Transverse colon (tissue), 4 donors: ENCODE data around the gene DST. TPM values are rescaled to one million over a fixed set of nuclear protein-coding genes. Genes with fewer than 3 reads are reported as not detected.

Experiments
- DNase-seq: peaks from one replicate; pipeline ENCODE4 v3.0.0-alpha.2; 2019
- H3K27ac ChIP-seq, 4 donors: fragments of 200-600 bp; sonication (generic); 2 replicates each; pipeline ENCODE4 v1.5.1; 2016 to 2018; ENCODE audit warnings: inconsistent platforms in 4 of 4
- H3K27me3 ChIP-seq: fragments of 200-600 bp; sonication (generic); 2 replicates; pipeline ENCODE4 v1.5.1; 2017; ENCODE audit warnings: inconsistent platforms
- H3K36me3 ChIP-seq, 4 donors: fragments of 200-600 bp; sonication (generic); 2 replicates each; pipeline ENCODE4 v1.5.1; 2017 to 2019; ENCODE audit warnings: inconsistent platforms in 4 of 4
- H3K4me1 ChIP-seq, 4 donors: fragments of 200-600 bp; sonication (generic); 2 replicates each; pipeline ENCODE4 v1.5.1; 2017 to 2020; ENCODE audit warnings: inconsistent platforms in 4 of 4
- H3K4me3 ChIP-seq, 4 donors: fragments of 200-600 bp; sonication (generic); 1 replicate in 1 of 4; 2 replicates in 3 of 4; pipeline versions ENCODE4 v1.5.1 to v1.6.1; 2017 to 2019; ENCODE audit warnings: inconsistent platforms in 4 of 4
- H3K9me3 ChIP-seq, 2 donors: fragments of 200-600 bp; sonication (generic); 2 replicates each; pipeline ENCODE4 v1.5.1; 2017 to 2019; ENCODE audit warnings: inconsistent platforms in 2 of 2
- EP300 ChIP-seq: sonication (generic); formaldehyde crosslinking; IDR thresholded peaks from one replicate; pipeline ENCODE4 v1.6.1; 2017; ENCODE audit warnings: antibody characterized with exemption, low read depth
- POLR2A ChIP-seq: fragments of 450-650 bp; IDR thresholded peaks from one replicate; pipeline ENCODE4 v1.6.1; 2016; ENCODE audit warnings: antibody characterized with exemption, mild to moderate bottlenecking, moderate library complexity
- POLR2AphosphoS5 ChIP-seq, 3 donors: sonication (generic); formaldehyde crosslinking; IDR thresholded peaks; one replicate each; pipeline ENCODE4 v1.6.1; 2016; ENCODE audit warnings: antibody characterized with exemption in 3 of 3
- WGBS, 2 donors: methylation state at CpG; one replicate each; pipeline ENCODE4 v1.1.5; 2018; ENCODE audit warnings: low coverage in 1 of 2; 5-methylcytosine and 5-hydroxymethylcytosine counted together
- in situ Hi-C, 4 donors: fragments of 200-750 bp; cut with MboI; loops; one replicate each; pipeline versions ENCODE4 v1.15.0 to v1.15.1; 2017; ENCODE audit warnings: low sequenced_read_pairs in 3 of 4, low pct_ligation_motif_present in 1 of 4, low pct_unique_long_range_greater_than_20kb in 1 of 4
- intact Hi-C: fragments of 100-400 bp; cut with DNase I; formaldehyde crosslinking; loops from one replicate; pipeline ENCODE4 v1.15.1; 2023; ENCODE audit warnings: low total_unique reads
- total RNA-seq, 4 donors: library from RNA; depleted of rRNA; stranded (reverse); fragments of >200 nt; gene quantifications; one replicate each; pipeline ENCODE4 v1.1.0, GENCODE V29; 2016
- TF ChIP-seq, protein P1 (sequence below), 5 experiments: fragments of 200-600 bp in 3 of 5; fragments of 450-650 bp in 2 of 5; sonication (generic) in 3 of 5; IDR thresholded peaks; 1 replicate in 2 of 5; 2 replicates in 3 of 5; pipeline ENCODE4 v1.5.1; 2016 to 2017; ENCODE audit warnings: antibody characterized with exemption in 5 of 5, inconsistent platforms in 3 of 5, mild to moderate bottlenecking in 2 of 5, moderate library complexity in 1 of 5

DST gene
- total RNA-seq, 4 donors from 2014 or later = 280 to 535 (median 428) TPM

DNA sequence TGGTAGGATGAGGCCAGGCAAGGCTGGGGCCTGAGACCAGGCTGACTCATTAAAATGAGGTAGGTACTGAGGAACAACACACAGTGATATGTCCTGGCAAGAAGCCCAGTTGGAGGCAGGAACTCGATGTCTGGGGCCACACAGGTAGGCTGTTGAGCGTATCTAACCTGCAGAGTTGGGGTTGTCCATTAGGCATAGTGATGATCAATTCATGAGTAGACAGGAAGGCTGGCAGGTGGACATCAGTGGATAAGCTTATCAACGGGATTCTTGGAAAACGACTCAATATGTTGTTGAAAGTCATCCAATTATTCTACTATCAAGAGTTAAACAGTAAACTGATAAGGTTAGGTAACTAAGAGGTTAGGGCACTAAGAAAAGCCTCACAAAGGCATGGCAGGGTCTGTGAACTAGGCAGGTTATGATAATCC is 202.1 kb downstream of the DST start:
- Histone ChIP-seq H3K4me3 (no peak overlapping the region), H3K4me1 (no peaks in the 10 kb centered on the region), H3K9me3 (no peaks in the 10 kb centered on the region), H3K27me3 (no peaks in the 10 kb centered on the region), H3K27ac (no peak overlapping the region), H3K36me3 (no peaks in the 10 kb centered on the region)
- intact Hi-C loops = no loop called here
- WGBS, 2 donors = 50 to 61% methylated on average over 2 to 4 of the region's 4 CpGs
- DNase-seq = no peak
- no peak for TF ChIP-seq POLR2AphosphoS5 (IDR thresholded peaks at IDR 0.05)
- TF ChIP-seq EP300 = no peak
- no peak for TF ChIP-seq POLR2A
- TF ChIP-seq, protein P1, sequence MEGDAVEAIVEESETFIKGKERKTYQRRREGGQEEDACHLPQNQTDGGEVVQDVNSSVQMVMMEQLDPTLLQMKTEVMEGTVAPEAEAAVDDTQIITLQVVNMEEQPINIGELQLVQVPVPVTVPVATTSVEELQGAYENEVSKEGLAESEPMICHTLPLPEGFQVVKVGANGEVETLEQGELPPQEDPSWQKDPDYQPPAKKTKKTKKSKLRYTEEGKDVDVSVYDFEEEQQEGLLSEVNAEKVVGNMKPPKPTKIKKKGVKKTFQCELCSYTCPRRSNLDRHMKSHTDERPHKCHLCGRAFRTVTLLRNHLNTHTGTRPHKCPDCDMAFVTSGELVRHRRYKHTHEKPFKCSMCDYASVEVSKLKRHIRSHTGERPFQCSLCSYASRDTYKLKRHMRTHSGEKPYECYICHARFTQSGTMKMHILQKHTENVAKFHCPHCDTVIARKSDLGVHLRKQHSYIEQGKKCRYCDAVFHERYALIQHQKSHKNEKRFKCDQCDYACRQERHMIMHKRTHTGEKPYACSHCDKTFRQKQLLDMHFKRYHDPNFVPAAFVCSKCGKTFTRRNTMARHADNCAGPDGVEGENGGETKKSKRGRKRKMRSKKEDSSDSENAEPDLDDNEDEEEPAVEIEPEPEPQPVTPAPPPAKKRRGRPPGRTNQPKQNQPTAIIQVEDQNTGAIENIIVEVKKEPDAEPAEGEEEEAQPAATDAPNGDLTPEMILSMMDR (IDR thresholded peaks at IDR 0.05) = no peak
- in situ Hi-C loops = no loop called here

DNA sequence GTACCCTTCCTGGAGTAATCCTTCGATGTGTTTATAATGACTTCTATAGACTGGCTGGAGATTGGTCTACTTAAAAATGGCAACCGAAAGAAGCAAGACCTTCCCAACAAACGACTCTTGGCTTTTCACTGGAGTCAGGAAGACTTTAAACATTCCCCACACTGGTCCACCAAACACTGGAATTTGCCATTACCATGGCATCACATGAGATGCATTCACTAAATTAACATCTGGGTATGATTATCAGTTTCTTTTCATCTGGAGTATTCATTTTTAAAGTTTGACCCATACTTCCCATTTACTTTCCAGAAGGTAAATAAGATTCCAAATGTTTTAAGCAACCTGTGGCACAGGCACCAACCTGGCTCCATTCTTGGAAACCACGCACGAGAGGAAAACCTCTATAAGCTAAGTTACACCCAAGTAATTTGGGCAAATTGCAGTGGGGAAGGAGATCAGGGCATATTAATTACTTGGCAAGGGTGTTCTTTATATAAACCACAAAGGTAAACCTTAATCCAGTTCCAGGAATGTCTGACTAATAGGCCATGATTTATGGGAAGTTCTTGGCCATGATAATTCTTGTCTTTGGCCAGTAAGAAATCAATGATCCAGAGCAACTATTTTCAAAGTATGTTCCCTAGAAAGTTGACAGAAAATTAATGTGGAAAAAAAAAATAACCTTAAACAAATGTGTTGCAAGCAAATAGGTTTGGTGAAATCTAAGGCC is 205.4 kb downstream of the DST start:
- Histone ChIP-seq H3K9me3 (no peaks in the 10 kb centered on the region), H3K36me3 (no peaks in the 10 kb centered on the region), H3K4me1 (no peaks in the 10 kb centered on the region), H3K4me3 (no peak overlapping the region), H3K27me3 (no peaks in the 10 kb centered on the region), H3K27ac (no peak overlapping the region)
- TF ChIP-seq, protein P1 (IDR thresholded peaks at IDR 0.05) = no peak
- TF ChIP-seq POLR2A = no peak
- TF ChIP-seq POLR2AphosphoS5 (IDR thresholded peaks at IDR 0.05) = no peak
- TF ChIP-seq EP300 = no peak
- intact Hi-C loops (loop anchor here (10.0 kb wide), 1 partner anchor 63 kb away; no protein-coding TSS in a partner anchor), in situ Hi-C loops (no loop called here)
- WGBS, 2 donors = 74 to 81% methylated on average over 5 of the region's 5 CpGs
- no peak for DNase-seq

DNA sequence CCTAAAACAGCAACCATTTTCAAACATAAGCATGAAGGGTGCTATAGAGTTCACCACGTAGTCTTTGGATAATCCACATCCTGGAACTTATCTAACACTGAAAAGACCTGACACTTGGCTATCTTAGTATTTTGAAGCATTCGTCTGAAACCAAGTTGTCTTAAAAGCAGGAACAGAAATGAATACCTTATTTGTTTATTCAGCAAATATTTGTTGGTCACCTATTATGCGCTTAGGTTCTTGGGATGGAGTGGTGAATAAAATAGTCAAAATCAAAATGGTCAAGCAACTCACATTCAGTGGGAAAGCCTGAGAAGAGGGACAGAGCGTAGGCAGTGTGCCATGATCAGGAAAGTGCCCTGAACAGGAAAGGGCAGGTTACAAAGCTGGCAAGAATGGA is 206.9 kb downstream of the DST start:
- DNase-seq = no peak
- peak overlapping the region in 1 of 4 donors; percentile 1 for H3K27ac ChIP-seq
- in situ Hi-C loops (no loop called here), intact Hi-C loops (loop anchor here (10.0 kb wide), 1 partner anchor 61 kb away; no protein-coding TSS in a partner anchor)
- WGBS, 2 donors = 58 to 81% methylated on average over 4 of the region's 4 CpGs
- no peak overlapping the region for H3K4me3 ChIP-seq
- no peaks in the 10 kb centered on the region for H3K9me3 ChIP-seq
- H3K27me3 ChIP-seq = no peaks in the 10 kb centered on the region
- H3K36me3 ChIP-seq = no peaks in the 10 kb centered on the region
- TF ChIP-seq POLR2A (no peak), POLR2AphosphoS5 (IDR thresholded peaks at IDR 0.05) (no peak), EP300 (no peak)
- TF ChIP-seq, protein P1 (IDR thresholded peaks at IDR 0.05) = no peak
- H3K4me1 ChIP-seq = no peaks in the 10 kb centered on the region

DNA sequence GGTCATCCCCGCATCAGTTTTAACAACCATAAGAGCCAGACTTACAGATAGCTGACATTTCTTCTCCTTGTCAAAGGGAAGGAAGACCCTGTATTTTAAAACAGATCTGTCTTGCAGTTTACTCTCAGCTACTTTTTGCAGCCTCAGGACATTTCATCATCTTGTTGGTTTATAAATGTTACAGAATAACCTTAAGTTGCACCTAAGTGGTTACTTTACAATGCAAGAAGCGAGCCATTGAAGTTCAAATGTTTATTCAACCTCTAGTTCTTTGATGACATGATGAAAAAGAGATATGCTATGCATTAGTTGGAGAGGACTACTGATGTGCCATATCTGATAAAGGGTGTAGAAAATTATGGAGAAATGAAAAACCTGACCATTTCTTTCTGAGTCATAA is 207.4 kb downstream of the DST start:
- peak overlapping the region in 1 of 4 donors; percentile 1 for H3K27ac ChIP-seq
- in situ Hi-C loops (no loop called here), intact Hi-C loops (loop anchor here (10.0 kb wide), 1 partner anchor 61 kb away; no protein-coding TSS in a partner anchor)
- H3K4me1 ChIP-seq = no peaks in the 10 kb centered on the region
- no peak for TF ChIP-seq POLR2AphosphoS5 (IDR thresholded peaks at IDR 0.05)
- TF ChIP-seq, protein P1 (IDR thresholded peaks at IDR 0.05) = no peak
- TF ChIP-seq POLR2A = no peak
- TF ChIP-seq EP300 = no peak
- H3K4me3 ChIP-seq = no peak overlapping the region
- DNase-seq = no peak
- H3K27me3 ChIP-seq = no peaks in the 10 kb centered on the region
- H3K9me3 ChIP-seq = no peaks in the 10 kb centered on the region
- no peaks in the 10 kb centered on the region for H3K36me3 ChIP-seq
- 76 to 96% methylated on average over 2 of the region's 2 CpGs for WGBS, 2 donors
